Smooth muscle cell (in vitro differentiated cells): ENCODE results near the gene NDUFB1. TPM values are rescaled to one million over a fixed set of nuclear protein-coding genes. Genes with fewer than 3 reads are reported as not detected.

Source experiments
- DNase-seq: peaks from one replicate; lab custom pipeline; 2025; ENCODE audit not compliant: unreplicated experiment; lab: John Stamatoyannopoulos, UW
- H2AFZ ChIP-seq: fragments of 200-600 bp; sonication (generic); 2 replicates; pipeline ENCODE4 v1.6.0; 2016; ENCODE audit warnings: antibody characterized with exemption, low read depth, mild to moderate bottlenecking
- H3F3A ChIP-seq: fragments of 200-600 bp; sonication (generic); 2 replicates; pipeline ENCODE4 v1.6.0; 2017; ENCODE audit warnings: antibody characterized with exemption, low read depth
- H3K27ac ChIP-seq: fragments of 200-600 bp; sonication (generic); 2 replicates; pipeline ENCODE4 v1.5.1; 2016; ENCODE audit warnings: low read depth, mild to moderate bottlenecking
- H3K27me3 ChIP-seq: fragments of 200-600 bp; sonication (generic); 2 replicates; pipeline ENCODE4 v1.6.1; 2016; ENCODE audit warnings: low read depth, mild to moderate bottlenecking
- H3K36me3 ChIP-seq: fragments of 200-600 bp; sonication (generic); 2 replicates; pipeline ENCODE4 v1.5.1; 2016; ENCODE audit warnings: low read depth
- H3K4me1 ChIP-seq: fragments of 200-600 bp; sonication (generic); 2 replicates; pipeline ENCODE4 v1.5.1; 2016; ENCODE audit warnings: low read depth
- H3K4me2 ChIP-seq: fragments of 200-600 bp; sonication (generic); 2 replicates; pipeline ENCODE4 v1.6.0; 2016; ENCODE audit warnings: mild to moderate bottlenecking
- H3K4me3 ChIP-seq: fragments of 200-600 bp; sonication (generic); 2 replicates; pipeline ENCODE4 v1.5.1; 2016; ENCODE audit warnings: mild to moderate bottlenecking
- H3K79me2 ChIP-seq: fragments of 200-600 bp; sonication (generic); 2 replicates; pipeline ENCODE4 v1.6.0; 2016; ENCODE audit warnings: low read depth, mild to moderate bottlenecking
- H3K9ac ChIP-seq: fragments of 200-600 bp; sonication (generic); 2 replicates; pipeline ENCODE4 v1.6.0; 2016; ENCODE audit warnings: low read depth
- H3K9me3 ChIP-seq: fragments of 200-600 bp; sonication (generic); replicated peaks from 2 replicates; pipeline ENCODE4 v1.5.1; 2016; ENCODE audit warnings: low read depth
- H4K20me1 ChIP-seq: fragments of 200-600 bp; sonication (generic); 2 replicates; pipeline ENCODE4 v1.6.0; 2016; ENCODE audit warnings: low read depth
- CTCF ChIP-seq: fragments of 200-600 bp; sonication (generic); IDR thresholded peaks from 2 replicates; pipeline ENCODE4 v1.5.1; 2017; ENCODE audit warnings: borderline replicate concordance, mild to moderate bottlenecking, antibody characterized with exemption; ENCODE audit not compliant: insufficient read depth, poor library complexity, severe bottlenecking
- WGBS: methylation state at CpG from one replicate; pipeline ENCODE4 v1.1.7; 2016; ENCODE audit warnings: low lambda C conversion rate; 5-methylcytosine and 5-hydroxymethylcytosine counted together
- polyA plus RNA-seq: library from polyadenylated mRNA; unstranded; fragments of >200 nt; fragmentation: Nextera tagmentation; extraction: Ambion mirVana; gene quantifications from 2 replicates; pipeline ENCODE4 v1.2.1, GENCODE V29; 2016
- total RNA-seq: library from RNA; depleted of rRNA; stranded (reverse); fragments of >200 nt; gene quantifications from 2 replicates; pipeline ENCODE4 v1.2.3, GENCODE V29; 2014

The NDUFB1 gene
- total and polyA plus RNA-seq, 2 experiments from 2014 or later = 188 to 467 TPM

- Histone ChIP-seq H3F3A (peaks cover 6% of the 10 kb centered on the region), H3K4me3 (peak overlapping the region; percentile 87), H4K20me1 (peaks cover 38% of the 10 kb centered on the region), H3K9ac (peak overlapping the region; percentile 73), H3K27me3 (no peaks in the 10 kb centered on the region), H2AFZ (peak overlapping the region; percentile 68), H3K36me3 (no peaks in the 10 kb centered on the region), H3K4me1 (peaks cover 6% of the 10 kb centered on the region), H3K79me2 (peaks cover 52% of the 10 kb centered on the region), H3K4me2 (peak overlapping the region; percentile 92), H3K9me3 (no peaks in the 10 kb centered on the region), H3K27ac (peak overlapping the region; percentile 79)
- DNase-seq = no peak
- TF ChIP-seq CTCF = no peak
- WGBS = 59% methylated on average over 16 of the region's 16 CpGs
Measured at GRCh38 chr14:92105073-92105892, 16.2 kb downstream of the NDUFB1 start.

GRCh38 chr14:92103363-92103989 is 18.0 kb downstream of the NDUFB1 start:
- Histone ChIP-seq H3K4me2 (no peak overlapping the region), H2AFZ (no peak overlapping the region), H3K27me3 (no peaks in the 10 kb centered on the region), H3F3A (peaks cover 6% of the 10 kb centered on the region), H3K4me3 (no peak overlapping the region), H3K79me2 (peaks cover 70% of the 10 kb centered on the region), H3K36me3 (no peaks in the 10 kb centered on the region), H4K20me1 (peaks cover 56% of the 10 kb centered on the region), H3K27ac (no peak overlapping the region), H3K9ac (no peak overlapping the region), H3K4me1 (peaks cover 6% of the 10 kb centered on the region), H3K9me3 (no peaks in the 10 kb centered on the region)
- 92% methylated on average over 7 of the region's 7 CpGs for WGBS
- DNase-seq = no peak
- TF ChIP-seq CTCF = no peak

GRCh38 chr14:92099802-92100201 is 21.7 kb downstream of the NDUFB1 start:
- Histone ChIP-seq H3K4me3 (no peak overlapping the region), H3K4me1 (no peaks in the 10 kb centered on the region), H4K20me1 (peaks cover 66% of the 10 kb centered on the region), H3K27me3 (no peaks in the 10 kb centered on the region), H3K4me2 (no peak overlapping the region), H3K9me3 (no peaks in the 10 kb centered on the region), H2AFZ (no peak overlapping the region), H3K36me3 (no peaks in the 10 kb centered on the region), H3K79me2 (peaks cover 78% of the 10 kb centered on the region), H3F3A (no peaks in the 10 kb centered on the region), H3K27ac (no peak overlapping the region), H3K9ac (no peak overlapping the region)
- DNase-seq = no peak
- TF ChIP-seq CTCF = no peak
